ENCODE measurements around the gene CYP17A1. TPM values are rescaled to one million over a fixed set of nuclear protein-coding genes. Genes with fewer than 3 reads are reported as not detected.

The CYP17A1 gene
- total and polyA plus RNA-seq, 2 experiments from 2014 or later, result not detected

GRCh38 chr10:102868911-102869257 is 31.7 kb upstream of the CYP17A1 start:
- no peaks in the 10 kb centered on the region for H3K9me2 ChIP-seq (ENCODE audit: insufficient read depth)
- Mint-ChIP-seq H3K9me3 (no peaks in the 10 kb centered on the region), H3K4me1 (peaks cover 10% of the 10 kb centered on the region), H3K27ac (no peak overlapping the region), H3K36me3 (ENCODE audit: low read depth) (no peaks in the 10 kb centered on the region; the same call in 2 of the 3 replicates), H3K4me3 (peak overlapping the region; percentile 76), H3K27me3 (ENCODE audit: insufficient read depth, low read depth, poor library complexity) (peaks cover 5% of the 10 kb centered on the region)
- DNase-seq (ENCODE audit: low spot score), result peak; percentile 21
- H3K4me2 ChIP-seq, result peak overlapping the region; percentile 76
- TF ChIP-seq POLR2AphosphoS5 (IDR thresholded peaks at IDR 0.05; ENCODE audit: low read depth), result no peak
- TF ChIP-seq REST (IDR thresholded peaks at IDR 0.05; ENCODE audit: unreplicated experiment), result no peak
- TF ChIP-seq NANOG (IDR thresholded peaks at IDR 0.05; ENCODE audit: borderline replicate concordance), result no peak
- TF ChIP-seq STAT1 (IDR thresholded peaks at IDR 0.05; ENCODE audit: unreplicated experiment), result no peak
- no peak for TF ChIP-seq CREB1 (CRISPR knock-in tag; IDR thresholded peaks at IDR 0.05; ENCODE audit: low read depth)
- TF ChIP-seq EZH2phosphoT487 (IDR thresholded peaks at IDR 0.05; ENCODE audit: unreplicated experiment), result no peak
- TF ChIP-seq EZH2 (IDR thresholded peaks at IDR 0.05; ENCODE audit: low read depth, unreplicated experiment), result no peak
- H3K79me2 ChIP-seq (replicated peaks; ENCODE audit: insufficient read depth), result no peaks in the 10 kb centered on the region
- peak overlapping the region; percentile 63 for H3K4me3 ChIP-seq
- H4K20me1 ChIP-seq (replicated peaks; ENCODE audit: insufficient read depth), result no peaks in the 10 kb centered on the region
- ATAC-seq, result 0 out of 3 replicates have a peak, but pooled peaks have one; percentile 3
- H3K27ac ChIP-seq (ENCODE audit: low read depth), result no peak overlapping the region
- H2AFZ ChIP-seq, result peak overlapping the region; percentile 70; the same call in 1 of the 2 replicates
- peaks cover 10% of the 10 kb centered on the region for H3F3A ChIP-seq (replicated peaks; ENCODE audit: low read depth)
- no peaks in the 10 kb centered on the region for H3K27me3 ChIP-seq (ENCODE audit: insufficient read depth)
- H3K36me3 ChIP-seq (ENCODE audit: insufficient read depth), result no peaks in the 10 kb centered on the region; the same call in 1 of the 2 replicates
- H3K4me1 ChIP-seq (ENCODE audit: insufficient read depth), result no peaks in the 10 kb centered on the region

GRCh38 chr10:102865620-102866019 is 28.4 kb upstream of the CYP17A1 start:
- H3K4me1 Mint-ChIP-seq, result peaks cover 8% of the 10 kb centered on the region
- Histone ChIP-seq H2AFZ (no peak overlapping the region), H3K4me2 (no peak overlapping the region), H3K27ac (ENCODE audit: low read depth) (no peak overlapping the region), H3F3A (replicated peaks; ENCODE audit: low read depth) (peaks cover 6% of the 10 kb centered on the region), H3K36me3 (ENCODE audit: insufficient read depth) (no peaks in the 10 kb centered on the region; the same call in 1 of the 2 replicates), H3K4me1 (ENCODE audit: insufficient read depth) (no peaks in the 10 kb centered on the region), H3K27me3 (ENCODE audit: insufficient read depth) (no peaks in the 10 kb centered on the region), H4K20me1 (replicated peaks; ENCODE audit: insufficient read depth) (no peaks in the 10 kb centered on the region), H3K79me2 (replicated peaks; ENCODE audit: insufficient read depth) (no peaks in the 10 kb centered on the region), H3K9me2 (ENCODE audit: insufficient read depth) (no peaks in the 10 kb centered on the region), H3K4me3 (no peak overlapping the region)
- no peaks in the 10 kb centered on the region; the same call in 2 of the 3 replicates for H3K36me3 Mint-ChIP-seq (ENCODE audit: low read depth)
- DNase-seq (ENCODE audit: low spot score) (no peak), ATAC-seq (no peak)
- H3K4me3 Mint-ChIP-seq, result no peak overlapping the region
- no peak overlapping the region for H3K27ac Mint-ChIP-seq
- peaks cover 2% of the 10 kb centered on the region for H3K27me3 Mint-ChIP-seq (ENCODE audit: insufficient read depth, low read depth, poor library complexity)
- H3K9me3 Mint-ChIP-seq, result no peaks in the 10 kb centered on the region
- TF ChIP-seq STAT1 (IDR thresholded peaks at IDR 0.05; ENCODE audit: unreplicated experiment) (no peak), ZNF331 (CRISPR knock-in tag; IDR thresholded peaks at IDR 0.05; ENCODE audit: low read depth) (no peak), EZH2phosphoT487 (IDR thresholded peaks at IDR 0.05; ENCODE audit: unreplicated experiment) (no peak), REST (IDR thresholded peaks at IDR 0.05; ENCODE audit: unreplicated experiment) (no peak), POLR2AphosphoS5 (IDR thresholded peaks at IDR 0.05; ENCODE audit: low read depth) (no peak), ZNF114 (CRISPR knock-in tag; IDR thresholded peaks at IDR 0.05) (no peak), NANOG (IDR thresholded peaks at IDR 0.05; ENCODE audit: borderline replicate concordance) (no peak), EZH2 (IDR thresholded peaks at IDR 0.05; ENCODE audit: low read depth, unreplicated experiment) (no peak), JUNB (IDR thresholded peaks at IDR 0.05; ENCODE audit: unreplicated experiment) (no peak)
